Medulla oblongata (tissue), 1 donor: ENCODE results near the gene HAL.
"Not testable (repeated sequence)": the region's sequence is repeated elsewhere in the genome, so short reads cannot be mapped to it uniquely, and the experiment has no call there.

Experiments used
- DNase-seq: peaks from one replicate; pipeline ENCODE4 v3.0.0-alpha.2; 2015; ENCODE audit errors: extremely low spot score

HAL gene

GRCh38 chr12:95976416-95976832 is 19.7 kb downstream of the HAL start:
- DNase-seq: no peak

GRCh38 chr12:95975491-95975890 is 20.7 kb downstream of the HAL start:
- no peak for DNase-seq

DNA sequence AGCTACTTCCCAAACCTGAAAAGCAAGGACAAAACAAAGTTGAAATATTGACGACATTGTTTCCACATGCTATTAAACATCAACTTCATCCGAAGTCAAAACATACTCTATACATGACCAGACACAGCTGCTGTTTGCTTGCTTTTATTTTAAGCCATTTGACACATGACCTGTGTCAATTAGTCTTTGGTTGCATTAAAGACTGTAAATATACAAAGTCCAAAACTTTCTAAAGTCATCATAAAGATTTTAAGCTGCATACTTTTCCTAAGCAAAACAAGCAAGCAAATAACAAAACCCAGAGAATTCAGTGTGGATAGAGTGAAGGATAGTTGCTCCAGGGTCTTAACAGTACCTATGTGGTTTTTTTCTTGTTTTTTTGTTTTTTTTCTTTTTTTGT is 21.8 kb downstream of the HAL start:
- no peak for DNase-seq

DNA sequence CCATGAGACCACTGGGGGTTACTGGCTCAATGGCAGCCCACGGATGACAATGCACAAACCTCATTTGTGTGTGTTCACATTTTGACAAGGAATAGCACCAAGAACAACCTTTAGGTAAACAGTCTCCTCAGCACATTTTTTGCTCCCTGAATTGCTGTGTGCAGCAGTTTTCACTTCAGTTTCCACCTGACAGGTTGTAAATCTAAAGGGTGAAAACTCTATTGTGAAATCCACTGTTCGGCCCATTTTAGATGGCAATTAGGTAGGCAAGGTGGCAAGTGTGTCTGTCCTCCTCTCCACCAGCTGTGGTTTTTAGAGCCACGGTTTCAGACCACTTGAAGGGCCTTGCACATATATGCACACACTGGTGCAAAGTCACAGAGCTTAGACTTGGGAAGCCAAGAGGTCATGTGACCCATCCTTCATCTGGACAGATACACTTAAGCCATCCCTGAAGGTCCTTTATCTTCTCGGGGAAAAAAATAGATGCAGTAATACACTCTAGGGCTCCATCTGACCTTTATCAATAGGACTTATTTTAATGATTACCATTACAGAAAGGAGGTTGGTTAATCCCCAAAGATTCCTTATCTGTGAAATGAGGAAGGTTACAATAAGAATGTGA is 23.2 kb downstream of the HAL start:
- no peak for DNase-seq

DNA sequence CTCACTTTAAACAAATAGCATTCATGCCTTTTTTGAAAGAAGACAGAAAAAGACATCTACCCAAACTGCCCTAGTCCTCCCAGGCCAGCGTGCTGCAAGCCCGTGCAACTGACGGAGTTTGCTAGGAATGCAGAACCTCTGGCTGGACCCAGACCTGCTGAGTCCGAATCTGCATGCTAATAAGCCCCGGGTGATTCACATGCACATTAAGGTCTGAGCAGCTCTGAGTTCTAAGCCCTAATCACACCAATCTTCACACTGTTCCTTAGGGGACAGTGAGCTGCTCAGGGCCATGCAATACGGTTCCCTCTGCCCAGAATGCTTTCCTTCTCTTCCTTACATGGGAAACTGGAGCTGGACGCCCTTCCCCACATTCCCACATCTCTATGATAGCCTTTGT is 25.2 kb downstream of the HAL start:
- no peak for DNase-seq

- DNase-seq: not testable (repeated sequence)
Measured at GRCh38 chr12:95969116-95969515, 27.0 kb downstream of the HAL start.

GRCh38 chr12:95967301-95967700 is 28.8 kb downstream of the HAL start:
- DNase-seq: no peak

DNA sequence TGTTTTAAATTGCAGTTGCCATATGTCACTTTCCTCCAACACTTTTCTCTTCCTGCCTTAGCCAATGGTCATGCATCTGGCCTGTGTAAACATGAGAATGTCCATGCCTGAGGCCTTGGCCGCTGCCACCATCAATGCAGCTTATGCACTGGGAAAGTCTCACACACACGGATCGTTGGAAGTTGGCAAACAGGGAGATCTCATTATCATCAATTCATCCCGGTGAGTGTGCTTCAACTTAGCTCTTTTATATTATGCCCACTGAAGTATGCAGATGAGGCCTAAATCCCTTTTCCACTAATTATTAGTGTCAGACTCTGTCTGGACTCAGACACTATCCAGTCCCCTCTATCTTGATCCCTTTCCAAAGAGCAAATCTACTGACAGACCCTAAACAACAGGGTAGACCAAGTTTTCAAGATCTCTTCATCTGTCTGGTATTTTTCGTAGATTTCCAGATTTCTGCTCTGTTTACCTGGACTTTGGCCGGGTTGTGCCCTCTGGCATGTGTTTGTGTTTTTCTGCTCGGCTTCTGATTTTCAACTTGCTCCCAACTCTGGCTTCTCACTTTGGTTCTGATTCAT is 29.8 kb downstream of the HAL start:
- DNase-seq: no peak

- DNase-seq: no peak
Measured at GRCh38 chr12:95963096-95963495, 33.0 kb downstream of the HAL start.

GRCh38 chr12:95962222-95962621 is 33.9 kb downstream of the HAL start:
- DNase-seq: no peak

GRCh38 chr12:95960241-95960640 is 35.9 kb downstream of the HAL start:
- no peak for DNase-seq

DNA sequence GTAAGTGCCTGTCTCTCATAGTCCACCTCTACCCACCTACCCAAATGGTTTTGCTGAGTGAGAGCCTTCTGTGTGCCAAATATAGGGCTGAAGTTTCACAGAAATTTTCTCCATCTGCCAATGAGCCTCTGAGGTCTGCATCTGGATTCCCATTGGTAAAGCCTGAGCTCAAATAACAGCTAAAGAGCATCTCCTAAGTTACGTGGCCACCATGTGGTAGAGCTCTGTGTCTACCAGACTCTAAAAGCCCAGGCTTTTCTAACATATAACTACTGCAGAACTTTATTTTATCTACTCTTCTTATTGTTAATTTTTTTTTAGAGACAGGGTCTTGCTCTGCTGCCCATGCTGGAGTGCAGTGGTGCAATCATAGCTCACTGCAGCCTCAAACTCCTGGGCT is 37.0 kb downstream of the HAL start:
- DNase-seq: no peak

- DNase-seq: no peak
Measured at GRCh38 chr12:95956557-95957145, 39.5 kb downstream of the HAL start.

- no peak for DNase-seq
Measured at GRCh38 chr12:95955549-95956159, 40.5 kb downstream of the HAL start.

DNA sequence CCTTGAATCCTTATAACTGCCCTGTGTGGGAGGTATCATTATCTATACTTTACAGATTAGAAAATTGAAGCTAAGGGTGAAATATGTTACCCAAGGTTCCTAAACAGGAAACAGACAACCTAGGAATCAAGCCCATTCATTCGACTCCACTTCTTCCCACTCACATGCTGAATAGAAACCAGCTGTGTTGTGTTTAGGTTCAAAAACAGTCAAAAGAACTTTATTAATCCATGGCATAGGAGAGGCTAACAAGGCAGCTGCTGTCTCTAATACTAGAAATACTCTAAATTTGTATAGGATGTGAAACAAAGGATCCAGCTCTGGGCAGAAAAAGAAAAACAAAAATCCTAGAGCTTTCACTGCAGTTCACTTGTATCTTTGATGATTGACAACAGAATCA is 43.1 kb downstream of the HAL start:
- DNase-seq: no peak

GRCh38 chr12:95951515-95951914 is 44.6 kb downstream of the HAL start:
- no peak for DNase-seq

- DNase-seq: no peak
Measured at GRCh38 chr12:95949477-95950206, 46.5 kb downstream of the HAL start.

DNA sequence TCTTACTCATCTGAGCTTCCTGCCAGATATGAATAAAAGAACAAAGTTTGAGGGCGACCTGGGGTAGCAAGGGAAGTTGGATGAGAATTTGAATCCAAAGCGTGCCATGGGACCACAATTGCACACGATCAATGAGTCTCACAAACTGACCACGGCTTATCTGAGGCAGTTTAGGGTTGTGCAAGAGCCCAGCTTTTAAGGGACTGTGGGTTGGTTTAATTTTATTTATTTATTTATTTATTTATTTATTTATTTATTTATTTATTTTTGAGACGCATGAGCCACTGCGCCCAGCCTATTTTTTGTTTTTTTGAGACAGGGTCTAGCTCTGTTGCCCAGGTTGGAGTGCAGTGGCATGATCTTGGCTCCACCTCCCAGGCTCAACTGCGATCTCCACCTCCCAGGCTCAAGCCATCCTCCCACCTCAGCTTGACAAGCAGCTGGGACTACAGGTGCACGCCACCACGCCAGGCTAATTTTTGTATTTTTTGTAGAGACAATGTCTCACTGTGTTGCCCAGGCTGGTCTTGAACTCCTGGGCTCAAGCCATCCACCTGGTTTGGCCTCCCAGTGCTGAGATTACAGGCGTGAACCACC is 51.9 kb downstream of the HAL start:
- no peak for DNase-seq

GRCh38 chr12:95943330-95943842 is 52.8 kb downstream of the HAL start, which contains the start of gene AMDHD1:
Gene AMDHD1, plus strand, starts transcription at chr12:95943331. Its CDS starts 68 bp downstream, at chr12:95943399.
- DNase-seq: peak; percentile 34

DNA sequence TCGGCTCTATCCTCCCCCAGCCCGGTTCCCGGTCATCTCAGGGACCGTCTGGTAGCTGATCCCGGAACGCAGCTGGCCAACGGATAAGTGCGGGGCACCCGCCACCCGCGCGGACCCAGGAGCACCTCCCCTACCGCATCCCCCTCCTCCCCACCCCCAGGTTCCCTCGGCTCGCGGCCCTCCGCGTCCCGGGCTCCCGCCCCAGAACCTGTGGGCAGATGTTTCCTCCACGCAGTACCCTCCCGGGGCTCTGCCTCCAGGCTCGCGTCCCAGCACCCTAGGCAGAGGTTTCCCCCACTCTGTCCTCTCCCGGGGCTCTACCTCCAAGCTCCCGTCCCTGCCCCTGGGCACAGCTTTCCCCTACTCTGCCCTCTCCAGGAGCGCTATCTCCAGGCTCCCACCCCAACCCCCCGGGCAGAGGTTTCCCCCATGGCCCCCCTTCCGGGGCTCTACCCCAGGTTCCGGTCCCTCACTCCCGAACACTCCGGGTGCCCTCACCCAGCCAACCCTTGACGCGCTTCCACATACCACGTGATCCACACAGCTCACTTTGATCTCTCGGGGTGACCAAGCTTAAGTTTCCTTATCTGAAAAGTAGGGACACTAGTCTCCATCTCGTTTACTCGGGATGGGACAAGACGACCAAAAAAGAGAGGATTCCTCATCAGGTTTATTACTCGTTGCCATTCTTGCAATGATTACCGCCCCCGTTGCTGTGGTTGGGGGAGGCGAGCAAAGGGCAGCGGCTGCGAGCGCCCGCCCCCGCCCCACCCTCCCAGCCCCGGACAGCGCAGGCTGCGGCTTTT is 53.4 kb downstream of the HAL start, which contains the start of gene CCDC38:
Gene CCDC38 (minus strand): TSS at position 91 of the 806 bp plus-strand sequence. CDS start 6,105 bp downstream, outside the sequence.
- DNase-seq: peak; percentile 87

GRCh38 chr12:95942101-95942523 is 54.0 kb downstream of the HAL start:
- peak; percentile 9 for DNase-seq
